Measurements from ENCODE around the gene NKX3-2.

DNA sequence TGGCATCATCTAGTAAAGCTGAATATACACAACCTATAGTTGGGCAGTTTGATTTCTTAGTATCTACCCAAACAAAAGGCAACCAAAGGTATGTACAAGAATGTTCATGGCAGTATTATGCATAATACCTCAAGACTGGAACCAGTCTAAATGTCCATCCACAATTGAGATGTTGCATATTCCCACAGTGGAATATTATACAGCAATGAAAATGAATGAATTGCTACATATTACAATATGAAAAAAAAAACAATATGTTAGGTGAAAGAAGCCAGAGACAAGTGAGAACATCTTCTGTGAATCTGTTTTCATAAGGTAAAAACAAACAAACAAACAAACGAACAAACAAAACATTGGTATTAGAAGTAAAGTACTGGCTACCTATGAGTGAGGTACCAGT is 48.6 kb downstream of the NKX3-2 start:
- TF ChIP-seq, protein P1, sequence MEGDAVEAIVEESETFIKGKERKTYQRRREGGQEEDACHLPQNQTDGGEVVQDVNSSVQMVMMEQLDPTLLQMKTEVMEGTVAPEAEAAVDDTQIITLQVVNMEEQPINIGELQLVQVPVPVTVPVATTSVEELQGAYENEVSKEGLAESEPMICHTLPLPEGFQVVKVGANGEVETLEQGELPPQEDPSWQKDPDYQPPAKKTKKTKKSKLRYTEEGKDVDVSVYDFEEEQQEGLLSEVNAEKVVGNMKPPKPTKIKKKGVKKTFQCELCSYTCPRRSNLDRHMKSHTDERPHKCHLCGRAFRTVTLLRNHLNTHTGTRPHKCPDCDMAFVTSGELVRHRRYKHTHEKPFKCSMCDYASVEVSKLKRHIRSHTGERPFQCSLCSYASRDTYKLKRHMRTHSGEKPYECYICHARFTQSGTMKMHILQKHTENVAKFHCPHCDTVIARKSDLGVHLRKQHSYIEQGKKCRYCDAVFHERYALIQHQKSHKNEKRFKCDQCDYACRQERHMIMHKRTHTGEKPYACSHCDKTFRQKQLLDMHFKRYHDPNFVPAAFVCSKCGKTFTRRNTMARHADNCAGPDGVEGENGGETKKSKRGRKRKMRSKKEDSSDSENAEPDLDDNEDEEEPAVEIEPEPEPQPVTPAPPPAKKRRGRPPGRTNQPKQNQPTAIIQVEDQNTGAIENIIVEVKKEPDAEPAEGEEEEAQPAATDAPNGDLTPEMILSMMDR (conservative IDR thresholded peaks at IDR 0.05; ENCODE audit: low read depth, low read length), result no peak
- no peak for TF ChIP-seq EZH2 (IDR thresholded peaks at IDR 0.05; ENCODE audit: borderline replicate concordance, low read depth, low read length, poor library complexity, severe bottlenecking)

Measured in A673 (cell line).